ENCODE results near the gene STK32B. TPM values are rescaled to one million over a fixed set of nuclear protein-coding genes. Genes with fewer than 3 reads are reported as not detected.

STK32B gene
- total and polyA plus RNA-seq, 9 of the 15 experiments (the other 6 are each of a cell fraction or from before 2014, with no cell fraction given) = 0.03 to 0.20 (median 0.07) TPM; not detected in 2

DNA sequence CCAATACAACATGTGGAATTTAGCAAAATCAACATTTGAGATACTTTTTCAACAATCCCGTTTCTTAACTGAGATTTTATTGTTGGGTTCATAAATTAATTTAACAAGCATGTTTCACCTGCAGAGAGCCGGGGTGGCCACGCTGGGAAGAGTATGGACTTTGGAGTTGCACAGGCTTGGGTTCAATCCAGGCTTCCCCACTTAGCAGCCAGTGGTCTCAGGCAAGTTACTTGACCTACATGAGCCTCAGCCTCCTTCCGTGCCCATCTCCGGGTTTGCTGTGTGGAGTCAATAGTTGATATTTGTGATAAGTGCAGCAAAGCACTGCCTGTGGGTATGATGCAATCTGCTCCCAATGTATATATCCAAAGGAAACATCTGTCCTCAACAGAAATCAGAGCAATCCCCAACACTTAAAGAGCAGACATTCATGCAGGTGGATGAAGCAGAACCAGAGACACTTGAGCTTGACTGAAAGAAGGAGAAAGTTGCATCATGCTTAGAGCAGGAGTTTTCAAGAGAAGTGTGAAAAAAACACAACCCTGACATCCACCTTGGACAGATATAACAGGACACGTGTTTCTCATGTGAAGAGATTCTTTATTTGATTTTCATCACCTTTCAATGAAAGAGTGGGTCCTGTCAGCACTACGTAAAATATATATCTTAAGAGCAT lies 37.1 kb upstream of the STK32B start (continued):
- peak; percentile 41; the same call in 1 of the 2 replicates for TF ChIP-seq TEAD4 (IDR thresholded peaks at IDR 0.05; ENCODE audit: low read length)
- no peak for TF ChIP-seq TEAD4 (CRISPR knock-in tag; IDR thresholded peaks at IDR 0.05; ENCODE audit: borderline replicate concordance)
- 0 out of 2 replicates have a peak, but pooled peaks have one; percentile 15 for TF ChIP-seq JUNB (CRISPR knock-in tag; conservative IDR thresholded peaks at IDR 0.05)
- no peak for TF ChIP-seq ZNF121 (CRISPR knock-in tag; conservative IDR thresholded peaks at IDR 0.05)
- no peak for TF ChIP-seq FUS (optimal IDR thresholded peaks at IDR 0.05; ENCODE audit: low read depth, low read length)
- TF ChIP-seq LARP7 (IDR thresholded peaks at IDR 0.05) = no peak
- TF ChIP-seq, protein P1, sequence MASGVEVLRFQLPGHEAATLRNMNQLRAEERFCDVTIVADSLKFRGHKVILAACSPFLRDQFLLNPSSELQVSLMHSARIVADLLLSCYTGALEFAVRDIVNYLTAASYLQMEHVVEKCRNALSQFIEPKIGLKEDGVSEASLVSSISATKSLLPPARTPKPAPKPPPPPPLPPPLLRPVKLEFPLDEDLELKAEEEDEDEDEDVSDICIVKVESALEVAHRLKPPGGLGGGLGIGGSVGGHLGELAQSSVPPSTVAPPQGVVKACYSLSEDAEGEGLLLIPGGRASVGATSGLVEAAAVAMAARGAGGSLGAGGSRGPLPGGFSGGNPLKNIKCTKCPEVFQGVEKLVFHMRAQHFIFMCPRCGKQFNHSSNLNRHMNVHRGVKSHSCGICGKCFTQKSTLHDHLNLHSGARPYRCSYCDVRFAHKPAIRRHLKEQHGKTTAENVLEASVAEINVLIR (CRISPR knock-in tag; IDR thresholded peaks at IDR 0.05) = no peak
- peak; percentile 57; the same call in 1 of the 2 replicates for TF ChIP-seq ARID1B (IDR thresholded peaks at IDR 0.05)
- peak; percentile 98 for TF ChIP-seq L3MBTL2 (IDR thresholded peaks at IDR 0.05)
- peak; percentile 51; the same call in 1 of the 2 replicates for TF ChIP-seq EHMT2 (IDR thresholded peaks at IDR 0.05)
- peak; percentile 77 for TF ChIP-seq CEBPG (CRISPR knock-in tag; IDR thresholded peaks at IDR 0.05)
- peak; percentile 96 to 97 for TF ChIP-seq CEBPG (tag; conservative IDR thresholded peaks at IDR 0.05 in 1 of 2, IDR thresholded peaks at IDR 0.05 in 1 of 2)
- no peak for TF ChIP-seq ZNF146 (CRISPR knock-in tag; IDR thresholded peaks at IDR 0.05; ENCODE audit: unreplicated experiment)
- peak; percentile 65; the same call in 1 of the 2 replicates for TF ChIP-seq ZNF24 (IDR thresholded peaks at IDR 0.05)
- no peak for TF ChIP-seq NELFE (IDR thresholded peaks at IDR 0.05; ENCODE audit: insufficient read depth, insufficient read length)
- TF ChIP-seq CTBP1 (IDR thresholded peaks at IDR 0.05; ENCODE audit: borderline replicate concordance) = peak; percentile 76; the same call in 1 of the 2 replicates
- TF ChIP-seq ESRRA (IDR thresholded peaks at IDR 0.05; ENCODE audit: borderline replicate concordance, low read depth) = peak; percentile 20; the same call in 1 of the 2 replicates
- TF ChIP-seq ZNF253 (CRISPR knock-in tag; conservative IDR thresholded peaks at IDR 0.05) = no peak
- TF ChIP-seq, protein P2, sequence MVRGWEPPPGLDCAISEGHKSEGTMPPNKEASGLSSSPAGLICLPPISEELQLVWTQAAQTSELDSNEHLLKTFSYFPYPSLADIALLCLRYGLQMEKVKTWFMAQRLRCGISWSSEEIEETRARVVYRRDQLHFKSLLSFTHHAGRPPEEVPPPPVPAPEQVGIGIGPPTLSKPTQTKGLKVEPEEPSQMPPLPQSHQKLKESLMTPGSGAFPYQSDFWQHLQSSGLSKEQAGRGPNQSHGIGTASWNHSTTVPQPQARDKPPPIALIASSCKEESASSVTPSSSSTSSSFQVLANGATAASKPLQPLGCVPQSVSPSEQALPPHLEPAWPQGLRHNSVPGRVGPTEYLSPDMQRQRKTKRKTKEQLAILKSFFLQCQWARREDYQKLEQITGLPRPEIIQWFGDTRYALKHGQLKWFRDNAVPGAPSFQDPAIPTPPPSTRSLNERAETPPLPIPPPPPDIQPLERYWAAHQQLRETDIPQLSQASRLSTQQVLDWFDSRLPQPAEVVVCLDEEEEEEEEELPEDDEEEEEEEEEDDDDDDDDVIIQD (CRISPR knock-in tag; IDR thresholded peaks at IDR 0.05) = no peak
- TF ChIP-seq ZSCAN32 (CRISPR knock-in tag; IDR thresholded peaks at IDR 0.05) = peak; percentile 68; the same call in 1 of the 2 replicates
- TF ChIP-seq JUND (IDR thresholded peaks at IDR 0.05; ENCODE audit: borderline replicate concordance, low read depth, low read length) = peak; percentile 56
- peak; percentile 9; the same call in 1 of the 3 replicates for TF ChIP-seq JUND (tag; IDR thresholded peaks at IDR 0.05; ENCODE audit: borderline replicate concordance, low read depth, low read length)
- peak; percentile 78 for TF ChIP-seq ZNF589 (CRISPR knock-in tag; IDR thresholded peaks at IDR 0.05; ENCODE audit: low read depth)
- no peak for TF ChIP-seq IFI16 (CRISPR knock-in tag; IDR thresholded peaks at IDR 0.05)
- TF ChIP-seq, protein P3, sequence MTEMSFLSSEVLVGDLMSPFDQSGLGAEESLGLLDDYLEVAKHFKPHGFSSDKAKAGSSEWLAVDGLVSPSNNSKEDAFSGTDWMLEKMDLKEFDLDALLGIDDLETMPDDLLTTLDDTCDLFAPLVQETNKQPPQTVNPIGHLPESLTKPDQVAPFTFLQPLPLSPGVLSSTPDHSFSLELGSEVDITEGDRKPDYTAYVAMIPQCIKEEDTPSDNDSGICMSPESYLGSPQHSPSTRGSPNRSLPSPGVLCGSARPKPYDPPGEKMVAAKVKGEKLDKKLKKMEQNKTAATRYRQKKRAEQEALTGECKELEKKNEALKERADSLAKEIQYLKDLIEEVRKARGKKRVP (CRISPR knock-in tag; IDR thresholded peaks at IDR 0.05) = peak; percentile 90
- 0 out of 2 replicates have a peak, but pooled peaks have one; percentile 8 for TF ChIP-seq JUN (IDR thresholded peaks at IDR 0.05; ENCODE audit: borderline replicate concordance, low read depth, low read length)
- no peak for TF ChIP-seq JUN (CRISPR knock-in tag; IDR thresholded peaks at IDR 0.05; ENCODE audit: borderline replicate concordance)
